A549 (cell line): ENCODE data around the gene RAPGEF2. TPM values are rescaled to one million over a fixed set of nuclear protein-coding genes. Genes with fewer than 3 reads are reported as not detected.

ENCODE experiments used
- ATAC-seq, 2 experiments: fragments of 200-7000 bp in 1 of 2; fragments of >200 bp in 1 of 2; cut with Nextera tagmentation in 1 of 2; cut with Tn5 transposase in 1 of 2; 3 replicates each; pipeline versions ENCODE4 v1.8.0 to v1.9.1; 2018 to 2020; ENCODE audit warnings: mild to moderate bottlenecking in 1 of 2, moderate library complexity in 1 of 2
- CTCF ChIA-PET: fragments of 300-600 bp; sonication (Branson Sonifier 250); formaldehyde crosslinking; extraction: SDS; loops from one replicate; lab custom pipeline; 2021; ENCODE audit warnings: antibody characterized with exemption, inconsistent platforms; lab: Yijun Ruan, JAX
- POLR2A ChIA-PET: fragments of 350-600 bp; formaldehyde crosslinking; extraction: SDS; loops from one replicate; lab custom pipeline; 2021; ENCODE audit warnings: antibody characterized with exemption, inconsistent platforms; lab: Yijun Ruan, JAX
- DNase-seq, 2 experiments: peaks; one replicate each; pipeline versions ENCODE4 v3.0.0 to v3.0.0-alpha.2; 2011 to 2016; ENCODE audit warnings: low read depth in 1 of 2, low spot score in 1 of 2
- FAIRE-seq: peaks from 2 replicates; lab custom pipeline; 2011; peaks lifted over from hg19 to GRCh38; lab: Jason Lieb, UNC
- H3K27ac ChIP-seq, 2 experiments: fragments of >200 bp; sonication (Bioruptor Twin); formaldehyde crosslinking; 3 replicates each; pipeline ENCODE4 v1.5.1; 2016 to 2017
- H3K4me1 ChIP-seq: fragments of >200 bp; sonication (Bioruptor Twin); formaldehyde crosslinking; 3 replicates; pipeline ENCODE4 v1.6.1; 2016
- H3K4me2 ChIP-seq: fragments of >200 bp; sonication (Bioruptor Twin); formaldehyde crosslinking; 3 replicates; pipeline ENCODE4 v1.6.1; 2016
- H3K4me3 ChIP-seq: fragments of >200 bp; sonication (Bioruptor Twin); formaldehyde crosslinking; 3 replicates; pipeline ENCODE4 v1.5.1; 2016
- H3K9me3 ChIP-seq: fragments of >200 bp; sonication (Bioruptor Twin); formaldehyde crosslinking; 3 replicates; pipeline ENCODE4 v1.6.1; 2016
- BHLHE40 ChIP-seq: IDR thresholded peaks from 2 replicates; pipeline ENCODE4 v1.6.1; 2012; ENCODE audit warnings: low read depth, low read length, inconsistent platforms
- CBX2 ChIP-seq: fragments of 200-600 bp; sonication (generic); IDR thresholded peaks from 2 replicates; pipeline ENCODE4 v1.6.1; 2016; ENCODE audit warnings: low read depth, mild to moderate bottlenecking, borderline replicate concordance
- CBX8 ChIP-seq: fragments of 200-600 bp; sonication (generic); IDR thresholded peaks from 2 replicates; pipeline ENCODE4 v1.6.1; 2016
- CTCF ChIP-seq: fragments of >200 bp; sonication (Bioruptor Twin); formaldehyde crosslinking; IDR thresholded peaks from 3 replicates; pipeline ENCODE4 v1.5.1; 2016
- EP300 ChIP-seq, 2 experiments: fragments of >200 bp; sonication (Bioruptor Twin); formaldehyde crosslinking; IDR thresholded peaks; 2 replicates in 1 of 2; 3 replicates in 1 of 2; pipeline ENCODE4 v1.6.1; 2016 to 2017
- FOSB ChIP-seq: fragments of 250-450 bp; sonication (Bioruptor Pico); IDR thresholded peaks from 2 replicates; pipeline ENCODE4 v1.5.0; 2020; ENCODE audit warnings: mild to moderate bottlenecking, moderate library complexity
- FOSL2 ChIP-seq, 2 experiments: fragments of 450-650 bp in 1 of 2; fragments of >200 bp in 1 of 2; sonication (Bioruptor Twin) in 1 of 2; formaldehyde crosslinking; IDR thresholded peaks; 2 replicates each; pipeline versions ENCODE4 v1.5.0 to v1.6.1; 2016 to 2020; ENCODE audit warnings: mild to moderate bottlenecking in 1 of 2, moderate library complexity in 1 of 2
- GATA3 ChIP-seq: IDR thresholded peaks from 2 replicates; pipeline ENCODE4 v1.6.1; 2012; ENCODE audit warnings: borderline replicate concordance
- HDAC2 ChIP-seq: fragments of 200-600 bp; sonication (generic); IDR thresholded peaks from 2 replicates; pipeline ENCODE4 v1.6.1; 2016
- HES2 ChIP-seq: fragments of >200 bp; sonication (Bioruptor Twin); formaldehyde crosslinking; IDR thresholded peaks from 2 replicates; pipeline ENCODE4 v1.6.1; 2016
- HEYL ChIP-seq: fragments of 250-450 bp; sonication (Bioruptor Pico); IDR thresholded peaks from 2 replicates; pipeline ENCODE4 v1.8.0; 2021; ENCODE audit warnings: mild to moderate bottlenecking, moderate library complexity
- HOXB5 ChIP-seq: fragments of 250-450 bp; sonication (Bioruptor Pico); IDR thresholded peaks from 2 replicates; pipeline ENCODE4 v1.5.0; 2020; ENCODE audit warnings: mild to moderate bottlenecking, moderate library complexity
- JUN ChIP-seq, 2 experiments: fragments of >200 bp; sonication (Bioruptor Twin); formaldehyde crosslinking; IDR thresholded peaks; 2 replicates in 1 of 2; 3 replicates in 1 of 2; pipeline ENCODE4 v1.6.1; 2016 to 2017
- JUNB ChIP-seq: fragments of >200 bp; sonication (Bioruptor Twin); formaldehyde crosslinking; IDR thresholded peaks from 2 replicates; pipeline ENCODE4 v1.6.1; 2016
- KDM5A ChIP-seq: fragments of 200-600 bp; sonication (generic); IDR thresholded peaks from 2 replicates; pipeline ENCODE4 v1.6.1; 2016; ENCODE audit warnings: antibody characterized with exemption, mild to moderate bottlenecking
- MAFK ChIP-seq: fragments of 450-650 bp; IDR thresholded peaks from 2 replicates; pipeline ENCODE4 v1.6.1; 2014; ENCODE audit not compliant: partially characterized antibody
- MAZ ChIP-seq: fragments of 150-350 bp; IDR thresholded peaks from 2 replicates; pipeline ENCODE4 v1.6.1; 2014; ENCODE audit warnings: antibody characterized with exemption, low read depth, low read length, borderline replicate concordance
- MYC ChIP-seq: IDR thresholded peaks from 2 replicates; pipeline ENCODE4 v1.6.1; 2012; ENCODE audit warnings: mild to moderate bottlenecking, inconsistent platforms, low read length, improper control_type of control experiment, borderline replicate concordance
- PBX3 ChIP-seq: IDR thresholded peaks from 2 replicates; pipeline ENCODE4 v1.6.1; 2012
- PHF8 ChIP-seq: fragments of 200-600 bp; sonication (generic); IDR thresholded peaks from 2 replicates; pipeline ENCODE4 v1.6.1; 2016; ENCODE audit warnings: low read depth, mild to moderate bottlenecking, antibody characterized with exemption, moderate library complexity, borderline replicate concordance
- POLR2A ChIP-seq: IDR thresholded peaks from 2 replicates; pipeline ENCODE4 v1.6.1; 2012; ENCODE audit warnings: mild to moderate bottlenecking, low read length
- RCOR1 ChIP-seq: fragments of 150-350 bp; IDR thresholded peaks from 2 replicates; pipeline ENCODE4 v1.6.1; 2014; ENCODE audit warnings: antibody characterized with exemption, low read length, low read depth
- RFX5 ChIP-seq: fragments of 450-650 bp; IDR thresholded peaks from 2 replicates; pipeline ENCODE4 v1.7.1; 2014; ENCODE audit warnings: antibody characterized with exemption, mild to moderate bottlenecking, moderate library complexity
- RNF2 ChIP-seq: fragments of 200-600 bp; sonication (generic); IDR thresholded peaks from 2 replicates; pipeline ENCODE4 v1.6.1; 2016; ENCODE audit warnings: low read depth, mild to moderate bottlenecking, antibody characterized with exemption, moderate library complexity, borderline replicate concordance
- SMC3 ChIP-seq: fragments of >200 bp; sonication (Bioruptor Twin); formaldehyde crosslinking; IDR thresholded peaks from 3 replicates; pipeline ENCODE4 v1.6.1; 2018; ENCODE audit warnings: inconsistent platforms
- TFCP2L1 ChIP-seq: fragments of 250-450 bp; sonication (Bioruptor Pico); IDR thresholded peaks from 2 replicates; pipeline ENCODE4 v1.5.0; 2021; ENCODE audit warnings: mild to moderate bottlenecking
- TP53 ChIP-seq: fragments of 250-450 bp; sonication (Bioruptor Pico); IDR thresholded peaks from 2 replicates; pipeline ENCODE4 v1.5.0; 2021; ENCODE audit warnings: mild to moderate bottlenecking, moderate library complexity
- ZFP36 ChIP-seq: fragments of 450-650 bp; IDR thresholded peaks from 2 replicates; pipeline ENCODE4 v1.6.1; 2014; ENCODE audit warnings: borderline replicate concordance; ENCODE audit not compliant: partially characterized antibody
- WGBS: methylation state at CpG from one replicate; pipeline ENCODE4 v1.1.6; 2017; ENCODE audit errors: missing lambda C conversion rate; 5-methylcytosine and 5-hydroxymethylcytosine counted together
- polyA plus RNA-seq, 4 experiments: library from polyadenylated mRNA; depleted of rRNA in 3 of 4; stranded (reverse); fragments of >200 nt; fragmentation: RNase III in 1 of 4; extraction: RNeasy Plus Mini Kit Qiagen cat#74134 plus additional on column Dnase treatment in 1 of 4; gene quantifications; 2 replicates in 3 of 4; 3 replicates in 1 of 4; pipeline ENCODE4 v1.2.3, GENCODE V29; 2011 to 2017
- TF ChIP-seq, protein P1 (sequence below): IDR thresholded peaks from 2 replicates; pipeline ENCODE4 v1.6.1; 2012
- TF ChIP-seq, protein P2 (sequence below): fragments of 250-450 bp; sonication (Bioruptor Pico); IDR thresholded peaks from 2 replicates; pipeline ENCODE4 v1.5.0; 2020; ENCODE audit warnings: low read depth, mild to moderate bottlenecking, moderate library complexity

The RAPGEF2 gene
- polyA plus RNA-seq, 2 of the 4 experiments (the other 2 are of a cell fraction), result 10.7 to 31.8 TPM

DNA sequence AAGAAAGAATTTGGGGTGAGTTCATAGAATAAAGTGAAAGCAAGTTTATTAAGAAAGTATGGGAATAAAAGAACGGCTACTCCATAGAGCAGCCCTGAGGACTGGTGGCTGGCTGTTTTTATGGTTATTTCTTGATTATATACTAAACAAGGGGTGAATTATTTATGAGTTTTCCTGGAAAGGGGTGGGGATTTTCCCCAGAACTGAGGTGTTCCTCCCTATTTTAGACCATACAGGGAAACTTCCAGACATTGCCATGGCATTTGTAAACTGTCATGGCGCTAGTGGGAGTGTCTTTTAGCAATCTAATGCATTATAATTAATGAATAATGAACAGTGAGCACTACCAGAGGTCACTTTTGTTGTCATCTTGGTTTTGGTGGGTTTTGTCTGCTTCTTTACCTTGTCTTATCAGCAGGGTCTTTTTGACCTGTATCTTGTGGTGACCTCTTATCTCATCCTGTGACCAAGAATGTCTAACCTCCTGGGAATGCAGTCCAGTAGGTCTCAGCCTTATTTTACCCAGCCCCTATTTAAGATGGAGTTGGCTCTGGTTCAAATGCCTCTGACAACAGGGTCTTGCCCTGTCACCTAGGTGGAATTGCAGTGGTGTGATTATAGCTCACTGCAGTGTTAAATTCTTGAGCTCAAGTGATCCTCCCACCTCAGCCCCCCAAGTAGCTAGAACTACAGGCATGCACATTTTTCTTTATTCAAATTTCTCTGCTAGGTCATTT is 27.1 kb downstream of the RAPGEF2 start:
- H3K27ac ChIP-seq, result no peak overlapping the region
- no peak for FAIRE-seq
- H3K4me2 ChIP-seq, result no peak overlapping the region
- WGBS, result 94% methylated on average over 2 of the region's 2 CpGs
- no peak for DNase-seq
- H3K4me3 ChIP-seq, result no peak overlapping the region
- CTCF ChIA-PET, result no interaction called here
- peaks cover 26% of the 10 kb centered on the region for H3K4me1 ChIP-seq
- no peak for TF ChIP-seq EP300 (IDR thresholded peaks at IDR 0.05)
- TF ChIP-seq MAFK, result no peak
- TF ChIP-seq JUNB, result no peak
- no peak for TF ChIP-seq ZFP36
- TF ChIP-seq PHF8, result no peak
- TF ChIP-seq, protein P1, sequence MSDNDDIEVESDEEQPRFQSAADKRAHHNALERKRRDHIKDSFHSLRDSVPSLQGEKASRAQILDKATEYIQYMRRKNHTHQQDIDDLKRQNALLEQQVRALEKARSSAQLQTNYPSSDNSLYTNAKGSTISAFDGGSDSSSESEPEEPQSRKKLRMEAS, result no peak
- TF ChIP-seq RNF2, result no peak
- no peak for TF ChIP-seq HDAC2
- TF ChIP-seq, protein P2, sequence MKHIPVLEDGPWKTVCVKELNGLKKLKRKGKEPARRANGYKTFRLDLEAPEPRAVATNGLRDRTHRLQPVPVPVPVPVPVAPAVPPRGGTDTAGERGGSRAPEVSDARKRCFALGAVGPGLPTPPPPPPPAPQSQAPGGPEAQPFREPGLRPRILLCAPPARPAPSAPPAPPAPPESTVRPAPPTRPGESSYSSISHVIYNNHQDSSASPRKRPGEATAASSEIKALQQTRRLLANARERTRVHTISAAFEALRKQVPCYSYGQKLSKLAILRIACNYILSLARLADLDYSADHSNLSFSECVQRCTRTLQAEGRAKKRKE (CRISPR knock-in tag), result no peak
- TF ChIP-seq HOXB5 (CRISPR knock-in tag), result no peak
- no peak for TF ChIP-seq TFCP2L1 (CRISPR knock-in tag)
- TF ChIP-seq GATA3, result no peak
- no peak for TF ChIP-seq RCOR1
- TF ChIP-seq CBX8, result no peak
- TF ChIP-seq HEYL (CRISPR knock-in tag), result no peak
- TF ChIP-seq, all 56 proteins: peak for 0
- POLR2A ChIA-PET, result no interaction called here
- H3K9me3 ChIP-seq, result no peaks in the 10 kb centered on the region
- no peak for ATAC-seq

DNA sequence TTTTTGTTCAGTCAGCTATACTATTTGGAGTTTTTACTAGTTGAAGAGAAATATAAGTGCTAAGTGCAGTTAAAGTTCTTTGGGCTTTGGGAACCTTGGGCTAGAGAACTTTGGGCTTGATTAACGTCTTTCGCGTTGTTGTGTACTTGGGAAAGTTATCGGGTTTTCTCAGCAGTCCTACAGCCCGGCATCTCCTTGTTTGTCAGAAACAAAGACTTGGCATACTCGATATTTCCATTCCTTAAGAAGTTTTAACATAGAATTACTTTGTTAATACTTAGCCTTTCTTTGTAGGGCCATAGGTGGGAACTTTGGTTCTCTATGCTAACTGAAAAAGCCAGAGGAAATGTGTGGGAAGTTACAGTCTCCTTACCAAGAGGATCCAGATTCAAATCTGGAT is 28.7 kb downstream of the RAPGEF2 start:
- ChIA-PET POLR2A (no interaction called here), CTCF (interaction anchor here (0.6 kb wide), 1 partner anchor 163 kb away, joined by 3 read pairs; no protein-coding TSS in a partner anchor)
- no peak for TF ChIP-seq KDM5A
- TF ChIP-seq GATA3, result no peak
- TF ChIP-seq MAFK, result no peak
- no peak for TF ChIP-seq HOXB5 (CRISPR knock-in tag)
- no peak for TF ChIP-seq FOSB (CRISPR knock-in tag)
- no peak overlapping the region for H3K27ac ChIP-seq
- DNase-seq (no peak), ATAC-seq (no peak), FAIRE-seq (no peak)
- no peak overlapping the region for H3K4me2 ChIP-seq
- no peaks in the 10 kb centered on the region for H3K9me3 ChIP-seq
- peaks cover 14% of the 10 kb centered on the region for H3K4me1 ChIP-seq
- H3K4me3 ChIP-seq, result no peak overlapping the region
- WGBS, result 95% methylated on average over 6 of the region's 6 CpGs

DNA sequence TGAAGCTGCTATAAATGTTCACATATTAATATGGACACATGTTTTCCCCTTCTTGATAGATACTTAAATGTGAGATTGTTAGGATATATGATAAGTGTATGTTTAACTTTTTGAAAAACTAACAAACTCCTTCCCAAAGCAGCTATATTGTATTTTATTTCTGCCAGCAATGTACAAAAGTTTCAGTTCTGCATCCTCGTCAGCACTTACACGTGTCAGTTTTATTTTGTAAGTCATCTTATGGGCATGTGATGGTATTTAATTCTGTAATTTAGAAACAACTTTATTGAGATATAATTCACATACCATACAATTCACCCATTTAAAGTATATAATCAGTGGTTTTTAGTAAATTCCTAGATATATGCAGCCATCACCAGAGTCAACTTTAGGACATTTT is 31.6 kb downstream of the RAPGEF2 start:
- no peak overlapping the region for H3K27ac ChIP-seq
- TF ChIP-seq HDAC2, result no peak
- TF ChIP-seq CBX8, result no peak
- no peak for TF ChIP-seq PBX3
- TF ChIP-seq JUN (IDR thresholded peaks at IDR 0.05), result no peak
- no peak for TF ChIP-seq BHLHE40
- TF ChIP-seq MAFK, result no peak
- no peak for TF ChIP-seq CBX2
- TF ChIP-seq CTCF, result no peak
- no peak for TF ChIP-seq MYC
- TF ChIP-seq SMC3, result no peak
- TF ChIP-seq FOSL2 (IDR thresholded peaks at IDR 0.05), result no peak
- TF ChIP-seq FOSL2 (CRISPR knock-in tag; IDR thresholded peaks at IDR 0.05), result no peak
- no peak for TF ChIP-seq TP53 (CRISPR knock-in tag)
- TF ChIP-seq RFX5, result no peak
- no peak for TF ChIP-seq HES2
- TF ChIP-seq MAZ, result no peak
- TF ChIP-seq POLR2A, result no peak
- no peak for FAIRE-seq
- no peaks in the 10 kb centered on the region for H3K9me3 ChIP-seq
- H3K4me1 ChIP-seq, result peaks cover 5% of the 10 kb centered on the region; the same call in 1 of the 3 replicates
- POLR2A ChIA-PET, result no interaction called here
- no peak for ATAC-seq
- no peak overlapping the region for H3K4me3 ChIP-seq
- no peak for DNase-seq
- no peak overlapping the region for H3K4me2 ChIP-seq
- 98% methylated on average over 2 of the region's 2 CpGs for WGBS
- CTCF ChIA-PET, result no interaction called here
